Spinal cord (tissue), 10 donors: ENCODE results near the gene MAP2K6. TPM values are rescaled to one million over a fixed set of nuclear protein-coding genes. Genes with fewer than 3 reads are reported as not detected.

ENCODE experiments used
- DNase-seq, 6 donors: peaks; one replicate each; pipeline versions ENCODE4 v3.0.0 to v3.0.0-alpha.2; 2013 to 2015; ENCODE audit warnings: low spot score in 6 of 6, low read depth in 4 of 6
- H3K27ac ChIP-seq: one replicate; pipeline ENCODE4 v1.5.1; 2013; ENCODE audit warnings: low read depth, low read length, control low read depth
- H3K27me3 ChIP-seq: one replicate; pipeline ENCODE4 v1.6.1; 2013; ENCODE audit warnings: low read length; ENCODE audit not compliant: control insufficient read depth, insufficient read depth
- H3K36me3 ChIP-seq: one replicate; pipeline ENCODE4 v1.6.1; 2013; ENCODE audit warnings: low read length; ENCODE audit not compliant: control insufficient read depth, insufficient read depth
- H3K4me1 ChIP-seq: one replicate; pipeline ENCODE4 v1.6.1; 2013; ENCODE audit warnings: low read length; ENCODE audit not compliant: control insufficient read depth, insufficient read depth
- H3K4me3 ChIP-seq: one replicate; pipeline ENCODE4 v1.5.1; 2013; ENCODE audit warnings: low read depth, low read length, control low read depth
- H3K9me3 ChIP-seq: one replicate; pipeline ENCODE4 v1.6.1; 2013; ENCODE audit warnings: low read length; ENCODE audit not compliant: control insufficient read depth, insufficient read depth
- WGBS: methylation state at CpG from one replicate; pipeline ENCODE4 v1.1.5; 2013; ENCODE audit warnings: missing lambda C conversion rate; ENCODE audit not compliant: insufficient coverage; 5-methylcytosine and 5-hydroxymethylcytosine counted together
- polyA plus RNA-seq, 2 donors: library from polyadenylated mRNA; unstranded; fragments of 120-200 nt; gene quantifications; one replicate each; pipeline ENCODE4 v1.2.1, GENCODE V29; 2013; ENCODE audit not compliant: insufficient read length in 2 of 2
- total RNA-seq, 2 donors: library from RNA; depleted of rRNA in 1 of 2; stranded (reverse); fragments of 120-200 nt in 1 of 2; fragments of >200 nt in 1 of 2; gene quantifications; one replicate each; pipeline versions ENCODE4 v1.2.3 to v1.2.4, GENCODE V29; 2013 to 2014
- donor health status: healthy.

The MAP2K6 gene
- total and polyA plus RNA-seq, 4 donors = 11.5 to 32.5 (median 17.9) TPM

- no peak for DNase-seq
- WGBS = no CpG with 5 or more reads among the region's 1 CpG
- Histone ChIP-seq H3K27me3 (no peaks in the 10 kb centered on the region), H3K4me3 (no peak overlapping the region), H3K4me1 (no peaks in the 10 kb centered on the region), H3K36me3 (no peaks in the 10 kb centered on the region), H3K27ac (no peak overlapping the region), H3K9me3 (no peaks in the 10 kb centered on the region)
Measured at GRCh38 chr17:69437475-69437874, 23.0 kb downstream of the MAP2K6 start.

DNA sequence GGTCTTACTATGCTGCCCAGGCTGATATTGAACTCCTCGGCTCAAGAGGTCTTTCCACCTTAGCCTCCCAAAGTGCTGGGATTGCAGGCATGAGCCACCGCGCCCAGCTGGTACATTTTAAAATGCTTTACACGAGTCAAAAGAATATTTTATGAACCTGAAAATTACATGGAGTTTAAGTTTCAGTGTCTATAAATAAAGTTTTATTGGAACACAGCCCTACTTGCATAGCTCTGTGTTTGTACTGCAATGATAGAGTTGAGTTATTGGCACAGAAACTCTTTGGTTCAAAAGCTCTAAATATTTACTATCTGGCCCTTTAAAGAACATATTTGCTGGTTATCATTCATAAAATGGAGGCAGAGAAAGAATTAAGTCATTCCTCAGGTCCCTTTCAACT, 24.3 kb downstream of the MAP2K6 start:
- no peak for DNase-seq
- Histone ChIP-seq H3K27me3 (no peaks in the 10 kb centered on the region), H3K9me3 (no peaks in the 10 kb centered on the region), H3K27ac (no peak overlapping the region), H3K4me1 (no peaks in the 10 kb centered on the region), H3K36me3 (no peaks in the 10 kb centered on the region), H3K4me3 (no peak overlapping the region)
- no CpG with 5 or more reads among the region's 4 CpGs for WGBS

DNA sequence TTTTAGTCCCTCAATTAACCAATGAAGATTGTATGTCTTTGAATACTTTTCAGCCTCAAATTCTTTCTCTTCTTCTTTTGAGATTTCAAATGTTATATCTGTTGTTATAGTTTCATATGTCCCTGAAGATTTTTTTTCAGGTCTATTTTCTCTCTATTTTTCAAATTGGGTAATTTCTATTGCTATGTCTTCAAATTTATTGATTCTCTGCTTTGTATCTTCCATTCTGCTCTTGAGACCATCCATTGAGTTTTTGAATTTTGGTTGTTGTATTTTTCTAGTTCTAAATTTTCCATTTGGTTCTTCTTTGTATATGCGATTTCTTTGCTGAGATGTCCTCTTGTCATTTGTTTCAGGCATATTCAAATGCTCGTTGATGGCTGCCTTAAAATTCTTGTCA, 26.7 kb downstream of the MAP2K6 start:
- DNase-seq = no peak
- no peak overlapping the region for H3K4me3 ChIP-seq
- H3K36me3 ChIP-seq = no peaks in the 10 kb centered on the region
- no peaks in the 10 kb centered on the region for H3K4me1 ChIP-seq
- H3K27me3 ChIP-seq = no peaks in the 10 kb centered on the region
- no peaks in the 10 kb centered on the region for H3K9me3 ChIP-seq
- no CpG with 5 or more reads among the region's 2 CpGs for WGBS
- no peak overlapping the region for H3K27ac ChIP-seq

DNA sequence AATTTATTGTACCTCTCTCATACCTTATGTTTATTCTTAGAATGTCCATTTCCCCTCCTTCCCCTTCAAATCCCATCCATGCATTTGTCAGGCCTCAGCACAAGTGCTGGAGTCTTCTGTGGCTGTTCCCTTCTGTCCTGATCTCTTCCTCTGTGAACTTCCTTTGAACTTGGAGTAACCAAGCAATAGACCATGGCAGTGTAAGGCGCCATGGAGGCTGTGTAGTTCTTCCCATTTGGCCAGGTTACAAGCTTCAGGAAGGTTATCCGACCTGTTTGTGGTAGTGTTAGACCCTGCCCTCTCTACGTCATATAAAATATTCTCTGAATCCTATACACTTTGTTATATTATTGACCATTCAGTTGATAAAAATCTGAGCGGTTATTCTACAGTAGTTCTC, 28.6 kb downstream of the MAP2K6 start:
- DNase-seq = no peak
- no peaks in the 10 kb centered on the region for H3K27me3 ChIP-seq
- no CpG with 5 or more reads among the region's 4 CpGs for WGBS
- peaks cover 8% of the 10 kb centered on the region for H3K4me1 ChIP-seq
- H3K9me3 ChIP-seq = no peaks in the 10 kb centered on the region
- H3K27ac ChIP-seq = no peak overlapping the region
- no peaks in the 10 kb centered on the region for H3K36me3 ChIP-seq
- H3K4me3 ChIP-seq = no peak overlapping the region

DNA sequence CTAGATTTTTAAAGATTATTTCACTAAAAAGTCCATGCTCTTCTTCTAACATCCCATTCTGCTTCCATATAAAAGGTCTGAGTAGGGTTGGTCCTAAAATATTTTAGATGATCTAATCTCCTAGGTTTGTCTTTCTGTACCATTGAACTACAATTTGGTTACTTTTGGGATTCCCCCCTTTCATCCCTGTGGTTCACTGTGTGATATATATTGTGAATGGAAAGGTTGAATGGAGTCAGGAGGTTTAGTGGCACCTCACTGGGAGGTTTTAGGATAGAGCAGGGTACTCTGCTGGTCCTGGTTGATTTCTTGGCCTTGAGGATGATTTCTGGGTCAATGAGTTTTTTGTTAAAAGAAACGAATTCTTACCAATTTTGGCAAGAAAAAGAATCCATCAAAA, 29.5 kb downstream of the MAP2K6 start:
- peaks cover 16% of the 10 kb centered on the region for H3K4me1 ChIP-seq
- no peak for DNase-seq
- no peaks in the 10 kb centered on the region for H3K9me3 ChIP-seq
- no peak overlapping the region for H3K4me3 ChIP-seq
- WGBS = no CpG with 5 or more reads among the region's 1 CpG
- no peaks in the 10 kb centered on the region for H3K27me3 ChIP-seq
- no peaks in the 10 kb centered on the region for H3K36me3 ChIP-seq
- H3K27ac ChIP-seq = no peak overlapping the region

DNA sequence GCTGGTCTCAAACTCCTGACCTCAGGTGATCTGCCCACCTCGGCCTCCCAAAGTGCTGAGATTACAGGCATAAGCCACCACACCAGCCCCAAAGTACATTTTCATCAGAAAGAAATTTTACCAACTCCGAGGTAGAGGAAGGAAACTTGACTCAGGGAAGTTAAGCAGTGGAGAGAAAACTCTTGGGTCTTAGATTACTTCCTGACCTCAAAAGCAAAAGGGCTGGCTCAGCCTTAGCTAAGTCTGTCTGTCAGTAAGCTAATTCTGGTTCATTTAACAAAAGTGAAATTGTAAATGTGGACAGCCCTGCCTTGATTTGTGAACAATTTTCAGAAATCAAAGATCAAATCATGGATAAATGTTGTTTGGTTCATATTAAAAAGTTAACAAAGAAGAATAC, 30.6 kb downstream of the MAP2K6 start:
- Histone ChIP-seq H3K27me3 (no peaks in the 10 kb centered on the region), H3K36me3 (no peaks in the 10 kb centered on the region), H3K4me3 (no peak overlapping the region), H3K4me1 (peaks cover 16% of the 10 kb centered on the region), H3K27ac (no peak overlapping the region), H3K9me3 (no peaks in the 10 kb centered on the region)
- DNase-seq = no peak
- no CpG with 5 or more reads among the region's 2 CpGs for WGBS

- Histone ChIP-seq H3K4me3 (no peak overlapping the region), H3K27ac (peak overlapping the region; percentile 40), H3K9me3 (no peaks in the 10 kb centered on the region), H3K4me1 (peaks cover 16% of the 10 kb centered on the region), H3K27me3 (no peaks in the 10 kb centered on the region), H3K36me3 (no peaks in the 10 kb centered on the region)
- 22% methylated on average over 3 of the region's 5 CpGs for WGBS
- peak in 2 of 6 donors; percentile 3 to 59 for DNase-seq
Measured at GRCh38 chr17:69447726-69448125, 33.2 kb downstream of the MAP2K6 start.

GRCh38 chr17:69448431-69449102, 34.1 kb downstream of the MAP2K6 start:
- Histone ChIP-seq H3K27ac (peak overlapping the region; percentile 40), H3K9me3 (no peaks in the 10 kb centered on the region), H3K4me3 (no peak overlapping the region), H3K27me3 (no peaks in the 10 kb centered on the region), H3K36me3 (no peaks in the 10 kb centered on the region), H3K4me1 (peaks cover 16% of the 10 kb centered on the region)
- peak; percentile 21 to 81 (median 50) for DNase-seq
- WGBS = 36% methylated on average over 7 of the region's 16 CpGs

GRCh38 chr17:69450131-69450530, 35.6 kb downstream of the MAP2K6 start:
- Histone ChIP-seq H3K4me3 (no peak overlapping the region), H3K27ac (no peak overlapping the region), H3K4me1 (peaks cover 16% of the 10 kb centered on the region), H3K9me3 (no peaks in the 10 kb centered on the region), H3K36me3 (no peaks in the 10 kb centered on the region), H3K27me3 (no peaks in the 10 kb centered on the region)
- 90% methylated on average over 2 of the region's 4 CpGs for WGBS
- no peak for DNase-seq

GRCh38 chr17:69450918-69451317, 36.4 kb downstream of the MAP2K6 start:
- Histone ChIP-seq H3K36me3 (no peaks in the 10 kb centered on the region), H3K27ac (no peak overlapping the region), H3K4me1 (peaks cover 16% of the 10 kb centered on the region), H3K9me3 (no peaks in the 10 kb centered on the region), H3K4me3 (no peak overlapping the region), H3K27me3 (no peaks in the 10 kb centered on the region)
- 82% methylated on average over 6 of the region's 7 CpGs for WGBS
- DNase-seq = no peak
